NOMO-1 treated with DMSO at 0.1 percent for 48 hours (cell line): ENCODE data around the gene EFCAB5.
"Not testable (repeated sequence)": the region's sequence is repeated elsewhere in the genome, so short reads cannot be mapped to it uniquely, and the experiment has no call there.

Experiments
- DNase-seq: peaks from one replicate; lab custom pipeline; 2025; ENCODE audit not compliant: unreplicated experiment; lab: John Stamatoyannopoulos, UW

EFCAB5 gene

GRCh38 chr17:30002088-30002487 lies 60.7 kb downstream of the EFCAB5 start:
- no peak for DNase-seq

- no peak for DNase-seq
Observed at GRCh38 chr17:30005709-30006320, 64.4 kb downstream of the EFCAB5 start.

GRCh38 chr17:30011934-30012333 lies 70.5 kb downstream of the EFCAB5 start:
- not testable (repeated sequence) for DNase-seq

- peak; percentile 70 for DNase-seq
Observed at GRCh38 chr17:30021708-30022317, 80.4 kb downstream of the EFCAB5 start.

- DNase-seq = not testable (repeated sequence)
Observed at GRCh38 chr17:30025325-30025724, 83.9 kb downstream of the EFCAB5 start.

- no peak for DNase-seq
Observed at GRCh38 chr17:30027676-30028075, 86.2 kb downstream of the EFCAB5 start.

GRCh38 chr17:30031214-30031869 lies 89.9 kb downstream of the EFCAB5 start:
- DNase-seq = no peak

GRCh38 chr17:30035369-30035768 lies 93.9 kb downstream of the EFCAB5 start:
- no peak for DNase-seq

- DNase-seq = peak; percentile 79
Observed at GRCh38 chr17:30040719-30041518, 99.5 kb downstream of the EFCAB5 start.

GRCh38 chr17:30041551-30041950 lies 100.1 kb downstream of the EFCAB5 start:
- no peak for DNase-seq

GRCh38 chr17:30062372-30062771 lies 120.9 kb downstream of the EFCAB5 start:
- no peak for DNase-seq

GRCh38 chr17:30064738-30065137 lies 123.3 kb downstream of the EFCAB5 start:
- no peak for DNase-seq

- DNase-seq = no peak
Observed at GRCh38 chr17:30068465-30068864, 127.0 kb downstream of the EFCAB5 start.

- no peak for DNase-seq
Observed at GRCh38 chr17:30074254-30074653, 132.8 kb downstream of the EFCAB5 start.

GRCh38 chr17:30074730-30075129 lies 133.3 kb downstream of the EFCAB5 start:
- DNase-seq = no peak

GRCh38 chr17:30082773-30083172 lies 141.3 kb downstream of the EFCAB5 start:
- no peak for DNase-seq

- DNase-seq = no peak
Observed at GRCh38 chr17:30084788-30085187, 143.4 kb downstream of the EFCAB5 start.

- DNase-seq = peak; percentile 32
Observed at GRCh38 chr17:30086896-30087295, 145.5 kb downstream of the EFCAB5 start.

- DNase-seq = not testable (repeated sequence)
Observed at GRCh38 chr17:30087431-30087830, 146.0 kb downstream of the EFCAB5 start.

- no peak for DNase-seq
Observed at GRCh38 chr17:30091121-30091670, 149.8 kb downstream of the EFCAB5 start.

- DNase-seq = no peak
Observed at GRCh38 chr17:30091771-30092170, 150.3 kb downstream of the EFCAB5 start.
